Ectodermal cell (in vitro differentiated cells): ENCODE results near the gene ROR2.

Experiments
- H3K27ac ChIP-seq: 2 replicates; pipeline ENCODE4 v1.7.0; 2013; ENCODE audit warnings: mild to moderate bottlenecking, low read depth, low read length; ENCODE audit not compliant: insufficient read depth, poor library complexity, severe bottlenecking
- H3K27me3 ChIP-seq: 2 replicates; pipeline ENCODE4 v1.7.0; 2013; ENCODE audit warnings: mild to moderate bottlenecking, low read length; ENCODE audit not compliant: insufficient read depth, control insufficient read depth, poor library complexity, severe bottlenecking
- H3K36me3 ChIP-seq: one replicate; pipeline ENCODE4 v1.7.0; 2013; ENCODE audit warnings: low read length; ENCODE audit not compliant: control insufficient read depth, insufficient read depth
- H3K4me1 ChIP-seq: one replicate; pipeline ENCODE4 v1.7.0; 2013; ENCODE audit warnings: low read length; ENCODE audit not compliant: control insufficient read depth, insufficient read depth
- H3K4me3 ChIP-seq: 2 replicates; pipeline ENCODE4 v1.7.0; 2013; ENCODE audit warnings: low read depth, low read length, control low read depth; ENCODE audit not compliant: insufficient read depth
- H3K9me3 ChIP-seq: 2 replicates; pipeline ENCODE4 v1.7.0; 2013; ENCODE audit warnings: mild to moderate bottlenecking, low read length, moderate library complexity; ENCODE audit not compliant: control insufficient read depth
- WGBS, 2 experiments: methylation state at CpG; one replicate each; pipeline ENCODE4 v1.1.7; 2013; ENCODE audit warnings: missing lambda C conversion rate in 2 of 2; 5-methylcytosine and 5-hydroxymethylcytosine counted together

The ROR2 gene

DNA sequence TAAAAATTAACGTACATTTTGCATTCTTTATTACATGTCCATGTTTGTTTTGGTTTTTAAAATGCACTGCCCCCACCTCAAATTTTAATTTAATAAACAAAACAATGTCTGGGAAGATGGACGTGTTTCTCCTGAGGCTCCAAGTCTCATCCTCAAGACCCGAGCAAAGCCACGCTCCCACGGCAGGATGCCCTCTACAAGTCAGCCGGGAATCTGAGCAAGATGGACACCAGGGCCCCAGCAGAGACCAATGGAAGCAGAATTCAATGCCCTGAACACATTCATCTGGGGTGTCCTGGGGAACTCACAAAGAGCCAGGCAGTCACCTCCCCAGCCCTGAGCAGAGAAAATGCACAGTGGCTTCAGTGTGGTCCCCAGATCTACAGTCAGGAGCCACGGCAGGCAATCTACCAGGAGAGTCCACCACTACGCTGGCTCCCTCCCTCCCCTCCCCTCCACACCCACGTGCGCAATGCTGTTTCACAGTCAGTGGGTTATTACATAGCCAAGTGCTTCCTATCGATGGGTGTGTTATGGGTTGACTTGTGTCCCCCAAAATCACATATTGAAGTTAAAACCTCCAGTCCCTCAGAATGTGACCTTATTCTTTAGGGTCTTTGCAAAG, 129.8 kb downstream of the ROR2 start:
- no peaks in the 10 kb centered on the region for H3K27me3 ChIP-seq
- H3K27ac ChIP-seq: no peak overlapping the region
- H3K4me1 ChIP-seq: peaks cover 40% of the 10 kb centered on the region
- H3K4me3 ChIP-seq: no peak overlapping the region
- no peaks in the 10 kb centered on the region for H3K36me3 ChIP-seq
- 89 to 91% methylated on average over 11 of the region's 11 CpGs for WGBS, 2 experiments
- H3K9me3 ChIP-seq: peaks cover 4% of the 10 kb centered on the region

- peaks cover 4% of the 10 kb centered on the region for H3K9me3 ChIP-seq
- H3K27me3 ChIP-seq: no peaks in the 10 kb centered on the region
- 92 to 96% methylated on average over 15 of the region's 15 CpGs for WGBS, 2 experiments
- no peak overlapping the region for H3K4me3 ChIP-seq
- H3K27ac ChIP-seq: no peak overlapping the region
- peaks cover 28% of the 10 kb centered on the region for H3K4me1 ChIP-seq
- no peaks in the 10 kb centered on the region for H3K36me3 ChIP-seq
Measured at GRCh38 chr9:91818647-91819403, 131.2 kb downstream of the ROR2 start.

DNA sequence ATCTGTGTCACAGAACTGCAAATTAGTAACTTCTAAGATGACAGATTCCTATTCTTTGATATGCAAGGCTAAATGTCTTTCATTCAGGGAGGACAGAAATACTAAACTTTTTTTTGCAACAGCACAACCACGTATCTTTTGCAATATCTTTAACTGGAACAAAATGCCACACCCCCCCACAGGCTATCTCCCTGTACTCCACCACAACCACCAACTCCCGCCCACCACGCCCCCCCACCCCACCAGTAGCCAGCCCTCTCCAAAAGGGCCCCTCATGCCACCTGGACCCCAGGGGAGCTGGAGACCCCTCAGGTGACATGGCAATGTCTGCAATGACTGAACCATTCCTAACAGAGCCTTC, 131.8 kb downstream of the ROR2 start:
- H3K4me1 ChIP-seq: peaks cover 28% of the 10 kb centered on the region
- 70 to 84% methylated on average over 3 of the region's 3 CpGs for WGBS, 2 experiments
- H3K9me3 ChIP-seq: peaks cover 4% of the 10 kb centered on the region
- no peak overlapping the region for H3K4me3 ChIP-seq
- H3K27me3 ChIP-seq: no peaks in the 10 kb centered on the region
- no peak overlapping the region for H3K27ac ChIP-seq
- no peaks in the 10 kb centered on the region for H3K36me3 ChIP-seq

DNA sequence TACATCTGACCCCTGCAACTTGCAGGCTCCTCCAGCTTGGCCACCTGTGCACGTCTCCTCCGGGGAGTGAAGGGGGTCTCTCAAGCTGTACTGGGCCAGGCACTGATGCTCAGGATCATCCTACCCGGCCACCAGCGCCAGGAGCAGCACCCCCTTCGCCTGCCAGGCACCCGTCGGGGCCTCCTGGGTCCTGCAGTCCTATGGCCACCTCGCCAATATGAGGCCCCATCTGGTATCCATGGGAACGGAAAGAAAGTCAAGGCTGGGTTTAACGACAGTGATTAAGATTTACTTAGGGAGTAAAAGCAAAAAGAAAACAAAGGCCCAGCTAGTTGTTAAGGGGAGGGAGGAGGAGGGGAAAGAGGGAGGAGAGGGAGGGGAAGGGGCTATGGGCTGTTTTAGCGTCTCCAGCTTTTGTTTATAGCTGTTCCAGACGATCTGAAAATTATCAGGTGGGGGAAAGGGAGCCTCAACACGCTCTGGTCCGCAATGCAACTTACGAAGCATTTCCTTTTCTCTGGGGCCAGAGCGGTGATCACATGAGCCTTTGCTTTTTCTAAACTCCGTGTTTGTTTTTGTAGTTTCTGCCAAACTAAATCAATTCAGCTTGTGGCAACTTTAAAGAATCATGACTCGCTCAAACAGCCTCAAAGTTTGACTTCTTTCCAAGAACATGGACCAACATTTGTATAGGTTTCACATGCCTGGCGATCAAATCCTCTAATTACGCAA, 132.4 kb downstream of the ROR2 start:
- Histone ChIP-seq H3K27ac (no peak overlapping the region), H3K4me3 (no peak overlapping the region), H3K27me3 (no peaks in the 10 kb centered on the region), H3K36me3 (no peaks in the 10 kb centered on the region), H3K9me3 (peaks cover 4% of the 10 kb centered on the region), H3K4me1 (peaks cover 28% of the 10 kb centered on the region)
- 63 to 65% methylated on average over 20 of the region's 20 CpGs for WGBS, 2 experiments

DNA sequence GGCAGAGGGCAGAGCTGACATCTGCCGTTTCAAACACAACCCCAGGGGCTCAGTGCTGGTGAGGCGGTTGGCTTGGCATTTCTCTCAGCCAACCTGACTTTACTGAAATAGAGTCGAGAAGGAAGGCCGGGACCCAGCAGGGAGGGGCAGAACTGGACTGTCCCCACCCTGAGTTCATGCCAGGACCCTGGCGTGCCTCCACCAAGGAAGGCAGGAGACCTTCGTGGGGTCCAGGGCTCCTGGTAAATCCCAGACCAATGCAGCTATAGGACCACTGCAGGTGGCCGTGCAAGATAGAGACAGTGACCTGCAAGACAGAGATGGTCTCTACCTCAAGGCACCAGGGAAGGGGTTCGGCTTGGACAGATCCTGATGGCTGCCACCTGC, 132.9 kb downstream of the ROR2 start:
- H3K4me3 ChIP-seq: no peak overlapping the region

DNA sequence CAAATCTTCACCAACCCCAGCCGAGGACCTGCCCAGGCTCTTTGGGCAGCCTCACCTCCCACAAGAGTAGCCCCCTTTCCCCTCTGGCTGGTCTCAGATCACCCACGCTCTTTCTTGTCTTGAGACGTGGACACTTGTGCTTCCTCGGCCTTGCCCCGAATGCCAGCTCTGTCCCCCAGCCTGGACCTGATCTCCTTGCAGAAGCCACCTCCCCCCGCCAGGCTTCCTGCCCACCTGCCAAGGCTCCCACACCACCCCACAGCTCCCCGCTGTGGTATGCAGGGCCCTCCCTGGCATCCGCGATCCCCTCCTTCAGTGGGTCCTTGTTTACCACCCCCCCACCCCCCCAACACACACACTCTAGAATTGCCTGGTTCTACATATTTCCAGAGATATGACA, 133.7 kb downstream of the ROR2 start:
- no peaks in the 10 kb centered on the region for H3K27me3 ChIP-seq
- no peak overlapping the region for H3K4me3 ChIP-seq
- H3K36me3 ChIP-seq: no peaks in the 10 kb centered on the region
- H3K9me3 ChIP-seq: no peaks in the 10 kb centered on the region
- WGBS, 2 experiments: 90 to 98% methylated on average over 7 to 9 of the region's 9 CpGs
- no peak overlapping the region for H3K27ac ChIP-seq
- peaks cover 28% of the 10 kb centered on the region for H3K4me1 ChIP-seq

More for the DNA sequence above, 132.9 kb downstream of the ROR2 start:
- Histone ChIP-seq H3K27ac (no peak overlapping the region), H3K36me3 (no peaks in the 10 kb centered on the region), H3K9me3 (no peaks in the 10 kb centered on the region), H3K27me3 (no peaks in the 10 kb centered on the region), H3K4me1 (peaks cover 28% of the 10 kb centered on the region)
- WGBS, 2 experiments: 92% methylated on average over 8 of the region's 8 CpGs

DNA sequence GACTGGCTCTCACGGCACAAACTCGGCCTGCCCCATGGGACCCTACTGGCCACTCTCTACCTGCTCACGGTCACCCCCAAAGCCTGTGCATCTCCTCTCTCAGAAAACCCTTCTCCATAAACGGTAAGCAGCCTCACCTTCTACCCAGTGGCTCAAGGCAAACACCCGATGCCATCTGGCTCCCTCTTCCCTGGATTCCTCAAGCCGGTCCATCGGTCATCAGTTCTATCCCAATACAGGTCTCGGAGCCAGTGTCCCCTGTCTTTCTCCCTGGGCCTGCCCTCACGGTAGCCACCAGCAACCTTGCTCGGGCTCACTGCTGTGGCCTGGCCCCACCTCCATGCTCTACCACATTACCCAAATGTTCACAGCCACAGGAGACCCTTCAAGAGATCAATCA, 134.1 kb downstream of the ROR2 start:
- Histone ChIP-seq H3K27me3 (no peaks in the 10 kb centered on the region), H3K27ac (no peak overlapping the region), H3K9me3 (no peaks in the 10 kb centered on the region), H3K4me1 (peaks cover 32% of the 10 kb centered on the region), H3K36me3 (no peaks in the 10 kb centered on the region), H3K4me3 (no peak overlapping the region)
- WGBS, 2 experiments: 94% methylated on average over 10 of the region's 10 CpGs

- Histone ChIP-seq H3K9me3 (no peaks in the 10 kb centered on the region), H3K4me3 (no peak overlapping the region), H3K27ac (peak overlapping the region; percentile 4), H3K4me1 (peaks cover 34% of the 10 kb centered on the region), H3K27me3 (no peaks in the 10 kb centered on the region), H3K36me3 (no peaks in the 10 kb centered on the region)
- 85 to 89% methylated on average over 8 of the region's 8 CpGs for WGBS, 2 experiments
Measured at GRCh38 chr9:91814753-91815152, 135.3 kb downstream of the ROR2 start.

DNA sequence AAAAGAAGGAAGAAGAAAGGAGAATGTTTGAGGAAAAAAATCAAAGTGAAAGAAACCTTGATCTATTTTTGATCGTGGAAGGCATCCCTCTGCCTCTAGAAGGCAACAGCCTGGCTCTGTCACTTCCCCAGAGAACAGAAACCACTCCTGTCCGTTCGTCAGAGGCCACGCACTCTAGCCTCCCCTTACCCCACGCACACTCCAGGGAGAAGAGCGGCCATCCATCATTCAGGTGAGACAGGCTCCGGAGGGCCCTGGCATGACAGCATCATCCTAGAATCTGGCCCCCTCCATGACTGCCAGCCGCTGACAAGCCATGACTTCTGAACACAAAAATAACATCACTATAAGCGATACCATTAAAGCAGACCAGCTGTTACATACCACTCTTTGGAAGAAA, 135.8 kb downstream of the ROR2 start:
- Histone ChIP-seq H3K36me3 (no peaks in the 10 kb centered on the region), H3K9me3 (no peaks in the 10 kb centered on the region), H3K27ac (no peak overlapping the region), H3K4me3 (no peak overlapping the region), H3K27me3 (no peaks in the 10 kb centered on the region), H3K4me1 (peaks cover 30% of the 10 kb centered on the region)
- 86 to 89% methylated on average over 9 of the region's 9 CpGs for WGBS, 2 experiments

- Histone ChIP-seq H3K27me3 (no peaks in the 10 kb centered on the region), H3K27ac (no peak overlapping the region), H3K36me3 (no peaks in the 10 kb centered on the region), H3K4me3 (no peak overlapping the region), H3K9me3 (no peaks in the 10 kb centered on the region), H3K4me1 (peaks cover 22% of the 10 kb centered on the region)
- 96 to 98% methylated on average over 11 of the region's 11 CpGs for WGBS, 2 experiments
Measured at GRCh38 chr9:91813176-91813795, 136.7 kb downstream of the ROR2 start.
